Activated CD8-positive, alpha-beta T cell treated with anti-CD3 and anti-CD28 coated beads for 36 hours (primary cell): ENCODE results near the gene PON3. TPM values are rescaled to one million over a fixed set of nuclear protein-coding genes. Genes with fewer than 3 reads are reported as not detected.

Source experiments
- ATAC-seq: fragments of 200-7000 bp; cut with Tn5 transposase; one replicate; pipeline ENCODE4 v1.10.0; 2021; ENCODE audit warnings: mild to moderate bottlenecking, moderate library complexity
- CTCF ChIA-PET: fragments of 350-600 bp; sonication (Branson Sonifier 250); formaldehyde crosslinking; loops from one replicate; lab custom pipeline; 2021; ENCODE audit warnings: antibody characterized with exemption; lab: Charles Lee
- POLR2A ChIA-PET: fragments of 350-600 bp; sonication (Branson Sonifier 250); formaldehyde crosslinking; loops from one replicate; lab custom pipeline; 2021; ENCODE audit warnings: antibody characterized with exemption; lab: Charles Lee
- DNase-seq: peaks from one replicate; pipeline ENCODE4 v3.0.0-alpha.2; 2020
- H3K27ac Mint-ChIP-seq: one replicate; pipeline ENCODE4 v1.8.0; 2021; ENCODE audit warnings: mild to moderate bottlenecking, mixed read lengths
- H3K27me3 Mint-ChIP-seq: one replicate; pipeline ENCODE4 v1.8.0; 2021; ENCODE audit warnings: mixed read lengths
- H3K36me3 Mint-ChIP-seq: one replicate; pipeline ENCODE4 v1.8.0; 2021; ENCODE audit warnings: low read depth, mixed read lengths
- H3K4me1 Mint-ChIP-seq: one replicate; pipeline ENCODE4 v1.8.0; 2021; ENCODE audit warnings: low read depth, mixed read lengths
- H3K4me3 Mint-ChIP-seq: one replicate; pipeline ENCODE4 v1.8.0; 2021; ENCODE audit warnings: mild to moderate bottlenecking, moderate library complexity, mixed read lengths
- H3K9me3 Mint-ChIP-seq: one replicate; pipeline ENCODE4 v1.8.0; 2021; ENCODE audit warnings: mixed read lengths
- CTCF ChIP-seq: fragments of 200-600 bp; IDR thresholded peaks from one replicate; pipeline ENCODE4 v1.8.0; 2022; ENCODE audit warnings: antibody characterized with exemption, mild to moderate bottlenecking
- intact Hi-C: fragments of 100-400 bp; cut with micrococcal nuclease; formaldehyde crosslinking; loops from one replicate; pipeline ENCODE4 v1.10.0; 2022
- total RNA-seq, 2 experiments: library from RNA; stranded (reverse); gene quantifications; one replicate each; pipeline ENCODE4 v1.2.3, GENCODE V29; 2021

The PON3 gene
- total RNA-seq, 2 experiments from 2014 or later = not detected

- ATAC-seq = no peak
- Mint-ChIP-seq H3K36me3 (no peaks in the 10 kb centered on the region), H3K4me3 (no peak overlapping the region), H3K27ac (no peak overlapping the region), H3K4me1 (peaks cover 3% of the 10 kb centered on the region), H3K27me3 (peaks cover 9% of the 10 kb centered on the region), H3K9me3 (no peaks in the 10 kb centered on the region)
- ChIA-PET CTCF (no interaction called here), POLR2A (no interaction called here)
- intact Hi-C loops = no loop called here
- TF ChIP-seq CTCF = no peak
- DNase-seq = no peak
These were observed 75.5 kb downstream of the PON3 start for GRCh38 chr7:95320651-95321050.

- no peak overlapping the region for H3K27ac Mint-ChIP-seq
- intact Hi-C loops = no loop called here
- ChIA-PET POLR2A (no interaction called here), CTCF (no interaction called here)
- no peak for TF ChIP-seq CTCF
- DNase-seq (no peak), ATAC-seq (no peak)
- peaks cover under 1% of the 10 kb centered on the region for H3K27me3 Mint-ChIP-seq
- no peaks in the 10 kb centered on the region for H3K4me1 Mint-ChIP-seq
- no peak overlapping the region for H3K4me3 Mint-ChIP-seq
- H3K9me3 Mint-ChIP-seq = no peaks in the 10 kb centered on the region
- H3K36me3 Mint-ChIP-seq = no peaks in the 10 kb centered on the region
These were observed 76.6 kb downstream of the PON3 start for GRCh38 chr7:95319570-95319969.

- Mint-ChIP-seq H3K4me3 (no peak overlapping the region), H3K27ac (no peak overlapping the region), H3K4me1 (no peaks in the 10 kb centered on the region), H3K27me3 (peaks cover 3% of the 10 kb centered on the region), H3K9me3 (no peaks in the 10 kb centered on the region), H3K36me3 (no peaks in the 10 kb centered on the region)
- TF ChIP-seq CTCF = no peak
- ChIA-PET POLR2A (no interaction called here), CTCF (no interaction called here)
- no peak for DNase-seq
- intact Hi-C loops = no loop called here
- ATAC-seq = no peak
These were observed 77.6 kb downstream of the PON3 start for GRCh38 chr7:95318501-95319100.

GRCh38 chr7:95317966-95318365, 78.2 kb downstream of the PON3 start:
- Mint-ChIP-seq H3K4me1 (no peaks in the 10 kb centered on the region), H3K27me3 (peaks cover 4% of the 10 kb centered on the region), H3K36me3 (no peaks in the 10 kb centered on the region), H3K27ac (no peak overlapping the region), H3K4me3 (no peak overlapping the region), H3K9me3 (no peaks in the 10 kb centered on the region)
- ATAC-seq = no peak
- no peak for TF ChIP-seq CTCF
- intact Hi-C loops = no loop called here
- DNase-seq = no peak
- CTCF ChIA-PET = no interaction called here
- POLR2A ChIA-PET = no interaction called here

GRCh38 chr7:95317546-95317945, 78.6 kb downstream of the PON3 start:
- H3K27ac Mint-ChIP-seq = no peak overlapping the region
- DNase-seq (no peak), ATAC-seq (no peak)
- no peak for TF ChIP-seq CTCF
- H3K36me3 Mint-ChIP-seq = no peaks in the 10 kb centered on the region
- H3K4me1 Mint-ChIP-seq = no peaks in the 10 kb centered on the region
- H3K9me3 Mint-ChIP-seq = no peaks in the 10 kb centered on the region
- intact Hi-C loops = no loop called here
- H3K4me3 Mint-ChIP-seq = no peak overlapping the region
- CTCF ChIA-PET = no interaction called here
- POLR2A ChIA-PET = no interaction called here
- H3K27me3 Mint-ChIP-seq = peaks cover 4% of the 10 kb centered on the region
